ENCODE data around the gene ASTN1. TPM values are rescaled to one million over a fixed set of nuclear protein-coding genes. Genes with fewer than 3 reads are reported as not detected.

ASTN1 gene
- polyA plus RNA-seq, 1 of the 3 experiments (the other 2 are of a cell fraction), result 0.13 TPM

- H3K9me2 ChIP-seq, result no peaks in the 10 kb centered on the region
- no peak overlapping the region for H3K9ac ChIP-seq
- H3K4me1 ChIP-seq (ENCODE audit: control insufficient read depth in 1 of 2, insufficient read depth in 2 of 2, low read depth in 1 of 2, low read length in 1 of 2), result peaks cover 0 to 10% of the 10 kb centered on the region in 2 experiments; a peak in 1 of 4 replicates
- TF ChIP-seq JUND (IDR thresholded peaks at IDR 0.05), result no peak
- TF ChIP-seq MXI1 (IDR thresholded peaks at IDR 0.05; ENCODE audit: low read depth, low read length), result no peak
- TF ChIP-seq EZH2phosphoT487 (IDR thresholded peaks at IDR 0.05; ENCODE audit: borderline replicate concordance, low read depth), result no peak
- TF ChIP-seq, protein P1, sequence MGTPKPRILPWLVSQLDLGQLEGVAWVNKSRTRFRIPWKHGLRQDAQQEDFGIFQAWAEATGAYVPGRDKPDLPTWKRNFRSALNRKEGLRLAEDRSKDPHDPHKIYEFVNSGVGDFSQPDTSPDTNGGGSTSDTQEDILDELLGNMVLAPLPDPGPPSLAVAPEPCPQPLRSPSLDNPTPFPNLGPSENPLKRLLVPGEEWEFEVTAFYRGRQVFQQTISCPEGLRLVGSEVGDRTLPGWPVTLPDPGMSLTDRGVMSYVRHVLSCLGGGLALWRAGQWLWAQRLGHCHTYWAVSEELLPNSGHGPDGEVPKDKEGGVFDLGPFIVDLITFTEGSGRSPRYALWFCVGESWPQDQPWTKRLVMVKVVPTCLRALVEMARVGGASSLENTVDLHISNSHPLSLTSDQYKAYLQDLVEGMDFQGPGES (IDR thresholded peaks at IDR 0.05; ENCODE audit: low read depth, low read length), result no peak
- no peak for TF ChIP-seq TCF12 (IDR thresholded peaks at IDR 0.05)
- no peak for TF ChIP-seq TEAD4 (IDR thresholded peaks at IDR 0.05; ENCODE audit: borderline replicate concordance, insufficient read depth)
- TF ChIP-seq RFX5 (IDR thresholded peaks at IDR 0.05; ENCODE audit: low read length), result no peak
- TF ChIP-seq REST (IDR thresholded peaks at IDR 0.05; ENCODE audit: low read depth, low read length), result no peak
- no peak for TF ChIP-seq RAD21 (IDR thresholded peaks at IDR 0.05; ENCODE audit: low read length)
- TF ChIP-seq CHD2 (IDR thresholded peaks at IDR 0.05; ENCODE audit: low read length, partially characterized antibody), result no peak
- no peak for TF ChIP-seq YY1 (IDR thresholded peaks at IDR 0.05; ENCODE audit: low read depth)
- TF ChIP-seq, protein P2, sequence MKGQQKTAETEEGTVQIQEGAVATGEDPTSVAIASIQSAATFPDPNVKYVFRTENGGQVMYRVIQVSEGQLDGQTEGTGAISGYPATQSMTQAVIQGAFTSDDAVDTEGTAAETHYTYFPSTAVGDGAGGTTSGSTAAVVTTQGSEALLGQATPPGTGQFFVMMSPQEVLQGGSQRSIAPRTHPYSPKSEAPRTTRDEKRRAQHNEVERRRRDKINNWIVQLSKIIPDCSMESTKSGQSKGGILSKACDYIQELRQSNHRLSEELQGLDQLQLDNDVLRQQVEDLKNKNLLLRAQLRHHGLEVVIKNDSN (IDR thresholded peaks at IDR 0.05; ENCODE audit: borderline replicate concordance, low read depth), result no peak
- TF ChIP-seq, protein P3, sequence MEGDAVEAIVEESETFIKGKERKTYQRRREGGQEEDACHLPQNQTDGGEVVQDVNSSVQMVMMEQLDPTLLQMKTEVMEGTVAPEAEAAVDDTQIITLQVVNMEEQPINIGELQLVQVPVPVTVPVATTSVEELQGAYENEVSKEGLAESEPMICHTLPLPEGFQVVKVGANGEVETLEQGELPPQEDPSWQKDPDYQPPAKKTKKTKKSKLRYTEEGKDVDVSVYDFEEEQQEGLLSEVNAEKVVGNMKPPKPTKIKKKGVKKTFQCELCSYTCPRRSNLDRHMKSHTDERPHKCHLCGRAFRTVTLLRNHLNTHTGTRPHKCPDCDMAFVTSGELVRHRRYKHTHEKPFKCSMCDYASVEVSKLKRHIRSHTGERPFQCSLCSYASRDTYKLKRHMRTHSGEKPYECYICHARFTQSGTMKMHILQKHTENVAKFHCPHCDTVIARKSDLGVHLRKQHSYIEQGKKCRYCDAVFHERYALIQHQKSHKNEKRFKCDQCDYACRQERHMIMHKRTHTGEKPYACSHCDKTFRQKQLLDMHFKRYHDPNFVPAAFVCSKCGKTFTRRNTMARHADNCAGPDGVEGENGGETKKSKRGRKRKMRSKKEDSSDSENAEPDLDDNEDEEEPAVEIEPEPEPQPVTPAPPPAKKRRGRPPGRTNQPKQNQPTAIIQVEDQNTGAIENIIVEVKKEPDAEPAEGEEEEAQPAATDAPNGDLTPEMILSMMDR (IDR thresholded peaks at IDR 0.05), result no peak
- TF ChIP-seq GABPA (IDR thresholded peaks at IDR 0.05; ENCODE audit: low read depth), result no peak
- TF ChIP-seq, protein P4, sequence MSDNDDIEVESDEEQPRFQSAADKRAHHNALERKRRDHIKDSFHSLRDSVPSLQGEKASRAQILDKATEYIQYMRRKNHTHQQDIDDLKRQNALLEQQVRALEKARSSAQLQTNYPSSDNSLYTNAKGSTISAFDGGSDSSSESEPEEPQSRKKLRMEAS (IDR thresholded peaks at IDR 0.05; ENCODE audit: low read depth), result no peak
- TF ChIP-seq ZBTB33 (IDR thresholded peaks at IDR 0.05; ENCODE audit: borderline replicate concordance, low read depth), result no peak
- TF ChIP-seq TAF1 (IDR thresholded peaks at IDR 0.05; ENCODE audit: borderline replicate concordance, low read depth, low read length), result no peak
- H3K36me3 ChIP-seq (replicated peaks in 1 of 2; ENCODE audit: control insufficient read depth in 1 of 2, insufficient read depth in 2 of 2, low read length in 1 of 2), result no peaks in the 10 kb centered on the region
- H3K4me3 ChIP-seq (ENCODE audit: low read depth in 2 of 2, low read length in 1 of 2), result no peak overlapping the region
- 36% methylated on average over 12 of the region's 12 CpGs for WGBS (ENCODE audit: low lambda C conversion rate)
- H2AFZ ChIP-seq (ENCODE audit: low read depth), result no peak overlapping the region
- no peaks in the 10 kb centered on the region for H4K20me1 ChIP-seq (ENCODE audit: insufficient read depth)
- CTCF ChIA-PET, result interaction anchor here (0.7 kb wide), 1 partner anchor 233 kb away, joined by 3 read pairs; no protein-coding TSS in a partner anchor
- no peaks in the 10 kb centered on the region for H3K9me3 ChIP-seq
- no peak for DNase-seq
- no peaks in the 10 kb centered on the region for H3K27me3 ChIP-seq (ENCODE audit: insufficient read depth)
- no peak overlapping the region for H3K4me2 ChIP-seq
- H3K79me2 ChIP-seq (ENCODE audit: insufficient read depth), result no peaks in the 10 kb centered on the region
- H3K27ac ChIP-seq (ENCODE audit: low read depth in 2 of 2, low read length in 1 of 2), result no peak overlapping the region
- H3F3A ChIP-seq (replicated peaks; ENCODE audit: insufficient read depth), result no peaks in the 10 kb centered on the region
- POLR2A ChIA-PET, result no interaction called here
Observed at GRCh38 chr1:177122461-177123251, 41.9 kb downstream of the ASTN1 start.
